ENCODE data around the gene GATA5. TPM values are rescaled to one million over a fixed set of nuclear protein-coding genes. Genes with fewer than 3 reads are reported as not detected.

GATA5 gene
- total and polyA plus RNA-seq, 7 experiments from 2014 or later, result not detected

DNA sequence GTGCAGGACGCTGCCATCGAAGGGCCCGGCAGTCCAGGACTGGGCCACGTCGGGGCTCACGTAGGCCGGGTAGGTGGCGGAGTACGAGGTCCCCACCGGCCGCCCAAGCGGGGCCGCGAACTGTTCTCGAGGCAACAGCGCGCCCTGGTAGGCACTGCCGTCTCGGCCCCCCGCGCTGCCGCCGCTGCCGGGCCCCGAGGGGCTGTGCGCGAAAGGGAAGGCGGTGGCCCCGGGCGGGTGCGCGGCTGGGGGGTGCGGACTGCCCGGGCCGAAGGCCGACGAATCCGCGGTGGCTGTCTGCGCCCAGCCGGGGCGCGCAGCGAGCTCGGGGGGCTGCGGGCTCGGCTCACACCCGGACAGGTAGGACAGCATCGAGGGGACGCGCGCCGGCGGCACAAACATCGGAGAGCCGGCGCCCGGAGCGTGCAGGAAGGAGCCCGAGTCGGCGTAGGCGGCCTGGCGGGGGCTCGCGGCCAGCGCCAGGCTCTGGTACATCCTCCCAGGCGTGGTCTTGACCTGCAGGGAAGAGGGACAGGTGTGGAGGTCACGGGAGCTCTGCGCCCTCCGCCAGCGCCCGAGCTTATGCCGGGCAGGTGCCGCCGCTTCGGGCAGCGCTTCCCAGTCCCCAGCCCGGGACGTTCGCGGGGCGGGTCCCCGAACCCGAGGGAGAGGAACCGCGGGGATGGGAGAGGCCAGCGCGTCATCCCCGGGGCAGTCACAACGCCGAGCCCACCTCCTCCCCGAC is 596 bp downstream of the GATA5 start:
- H3K4me1 ChIP-seq (ENCODE audit: control insufficient read depth in 2 of 2, insufficient read depth in 2 of 2, low read length in 2 of 2), result no peaks in the 10 kb centered on the region
- POLR2A ChIA-PET, result no interaction called here
- no peaks in the 10 kb centered on the region for H3K9me3 ChIP-seq (ENCODE audit: control insufficient read depth in 2 of 3, low read length in 3 of 3)
- H3K27me3 ChIP-seq (ENCODE audit: control insufficient read depth in 2 of 2, insufficient read depth in 2 of 2, low read length in 2 of 2), result peaks cover 0 to 2% of the 10 kb centered on the region in 2 donors
- ATAC-seq (no peak), DNase-seq (no peak)
- Mint-ChIP-seq H3K27me3 (peaks cover 31 to 55% (median 46%) of the 10 kb centered on the region in 5 donors), H3K36me3 (peaks cover 0 to 4% (median 0%) of the 10 kb centered on the region in 5 donors), H3K4me3 (peak overlapping the region in 1 of 10 donors; percentile 49), H3K4me1 (peaks cover 0 to 10% (median 5%) of the 10 kb centered on the region in 7 donors), H3K27ac (no peak overlapping the region), H3K9me3 (no peaks in the 10 kb centered on the region)
- intact Hi-C loops (cut with micrococcal nuclease), result no loop called here
- H3K4me3 ChIP-seq (ENCODE audit: low read length), result no peak overlapping the region
- H3K36me3 ChIP-seq (ENCODE audit: control insufficient read depth in 2 of 3, insufficient read depth in 3 of 3, low read length in 3 of 3), result no peaks in the 10 kb centered on the region
- H3K27ac ChIP-seq (ENCODE audit: low read depth, low read length), result no peak overlapping the region
- CTCF ChIA-PET, result no interaction called here

DNA sequence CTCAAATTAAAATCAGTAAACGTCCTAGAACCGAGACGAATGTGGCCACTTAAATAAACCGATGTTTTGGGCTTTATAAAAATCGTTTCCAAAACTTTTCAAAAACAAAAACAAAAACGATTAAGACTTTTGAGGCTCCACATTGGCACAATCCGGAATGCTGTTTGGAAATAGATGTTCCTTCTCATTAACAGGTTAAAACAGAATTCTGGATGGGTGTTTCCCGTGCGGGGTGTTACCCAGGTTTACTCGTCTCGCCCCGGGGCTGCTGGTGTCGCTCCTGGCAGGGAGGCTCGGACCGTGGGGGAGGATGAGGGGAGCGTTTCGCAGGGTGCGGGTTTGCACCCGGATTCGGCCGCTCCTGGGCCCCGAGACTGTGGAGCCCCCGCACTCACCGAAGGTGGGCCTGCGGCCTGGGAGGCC is 1.2 kb downstream of the GATA5 start:
- ChIA-PET CTCF (no interaction called here), POLR2A (no interaction called here)
- Histone ChIP-seq H3K36me3 (ENCODE audit: control insufficient read depth in 2 of 3, insufficient read depth in 3 of 3, low read length in 3 of 3) (no peaks in the 10 kb centered on the region), H3K9me3 (ENCODE audit: control insufficient read depth in 2 of 3, low read length in 3 of 3) (no peaks in the 10 kb centered on the region), H3K27me3 (ENCODE audit: control insufficient read depth in 2 of 2, insufficient read depth in 2 of 2, low read length in 2 of 2) (peaks cover 0 to 2% of the 10 kb centered on the region in 2 donors), H3K4me3 (ENCODE audit: low read length) (no peak overlapping the region), H3K27ac (ENCODE audit: low read depth, low read length) (no peak overlapping the region), H3K4me1 (ENCODE audit: control insufficient read depth in 2 of 2, insufficient read depth in 2 of 2, low read length in 2 of 2) (no peaks in the 10 kb centered on the region)
- DNase-seq, result no peak
- ATAC-seq, result no peak
- intact Hi-C loops (cut with micrococcal nuclease), result no loop called here
- H3K36me3 Mint-ChIP-seq, result peaks cover 0 to 4% (median 0%) of the 10 kb centered on the region in 5 donors
- peak overlapping the region in 1 of 10 donors; percentile 49 for H3K4me3 Mint-ChIP-seq
- peaks cover 29 to 58% (median 47%) of the 10 kb centered on the region in 5 donors for H3K27me3 Mint-ChIP-seq
- H3K9me3 Mint-ChIP-seq, result no peaks in the 10 kb centered on the region
- H3K4me1 Mint-ChIP-seq, result peaks cover 0 to 10% (median 5%) of the 10 kb centered on the region in 7 donors
- H3K27ac Mint-ChIP-seq, result peak overlapping the region in 1 of 9 donors; percentile 23

DNA sequence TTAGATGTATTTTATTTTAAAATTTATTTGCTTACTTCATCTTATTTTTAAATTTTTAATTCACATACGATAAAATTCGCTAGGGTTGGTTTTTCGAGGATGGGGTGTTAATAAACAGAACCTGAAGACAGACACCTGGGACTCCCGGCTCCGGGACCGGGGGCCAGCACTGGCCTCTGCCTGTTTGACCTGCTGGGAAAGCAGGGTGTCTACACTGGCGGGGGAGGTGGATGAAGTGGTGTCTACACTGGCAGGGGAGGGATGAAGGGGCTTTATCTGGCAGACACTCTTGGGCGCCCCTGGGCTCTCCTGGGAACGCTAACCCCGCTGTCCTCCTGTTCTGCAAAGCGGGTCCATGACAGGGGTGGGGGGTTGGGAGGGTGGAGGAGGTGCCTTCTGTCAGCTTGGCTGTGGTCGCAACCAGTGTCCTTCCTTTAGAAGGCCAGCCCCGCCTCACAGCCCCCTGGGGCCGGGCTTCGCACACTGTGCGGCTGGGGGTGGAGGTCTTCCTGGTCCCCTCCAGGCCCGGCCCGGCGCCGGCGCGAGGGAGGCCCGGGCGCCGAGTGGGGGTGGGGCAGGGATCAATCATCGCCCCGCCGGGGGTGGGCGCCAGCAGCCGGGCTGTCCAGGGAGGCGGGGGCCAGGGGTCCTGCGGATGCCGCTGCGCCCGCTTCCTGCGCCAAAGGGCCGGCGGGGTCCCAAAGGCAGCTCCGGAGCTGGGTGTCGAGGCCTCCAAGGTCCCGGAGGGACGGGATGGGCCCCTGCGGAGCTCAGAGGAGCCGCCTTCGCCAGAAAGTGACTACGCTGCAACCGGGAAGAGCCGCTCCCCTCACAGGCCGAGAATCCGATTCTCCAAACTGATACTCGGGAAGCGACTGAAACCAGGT is 1.8 kb downstream of the GATA5 start:
- H3K4me1 ChIP-seq (ENCODE audit: control insufficient read depth in 2 of 2, insufficient read depth in 2 of 2, low read length in 2 of 2), result no peaks in the 10 kb centered on the region
- H3K36me3 ChIP-seq (ENCODE audit: control insufficient read depth in 2 of 3, insufficient read depth in 3 of 3, low read length in 3 of 3), result no peaks in the 10 kb centered on the region
- H3K4me3 Mint-ChIP-seq, result peak overlapping the region in 1 of 10 donors; percentile 64
- peaks cover 0 to 10% (median 4%) of the 10 kb centered on the region in 7 donors for H3K4me1 Mint-ChIP-seq
- H3K27ac ChIP-seq (ENCODE audit: low read depth, low read length), result no peak overlapping the region
- H3K4me3 ChIP-seq (ENCODE audit: low read length), result no peak overlapping the region
- ChIA-PET POLR2A (no interaction called here), CTCF (no interaction called here)
- no peaks in the 10 kb centered on the region for H3K9me3 ChIP-seq (ENCODE audit: control insufficient read depth in 2 of 3, low read length in 3 of 3)
- DNase-seq (no peak), ATAC-seq (no peak)
- H3K27me3 Mint-ChIP-seq, result peaks cover 23 to 53% (median 41%) of the 10 kb centered on the region in 5 donors
- no peak overlapping the region for H3K27ac Mint-ChIP-seq
- peaks cover 0 to 2% of the 10 kb centered on the region in 2 donors for H3K27me3 ChIP-seq (ENCODE audit: control insufficient read depth in 2 of 2, insufficient read depth in 2 of 2, low read length in 2 of 2)
- no peaks in the 10 kb centered on the region for H3K36me3 Mint-ChIP-seq
- intact Hi-C loops (cut with micrococcal nuclease), result no loop called here
- H3K9me3 Mint-ChIP-seq, result no peaks in the 10 kb centered on the region

DNA sequence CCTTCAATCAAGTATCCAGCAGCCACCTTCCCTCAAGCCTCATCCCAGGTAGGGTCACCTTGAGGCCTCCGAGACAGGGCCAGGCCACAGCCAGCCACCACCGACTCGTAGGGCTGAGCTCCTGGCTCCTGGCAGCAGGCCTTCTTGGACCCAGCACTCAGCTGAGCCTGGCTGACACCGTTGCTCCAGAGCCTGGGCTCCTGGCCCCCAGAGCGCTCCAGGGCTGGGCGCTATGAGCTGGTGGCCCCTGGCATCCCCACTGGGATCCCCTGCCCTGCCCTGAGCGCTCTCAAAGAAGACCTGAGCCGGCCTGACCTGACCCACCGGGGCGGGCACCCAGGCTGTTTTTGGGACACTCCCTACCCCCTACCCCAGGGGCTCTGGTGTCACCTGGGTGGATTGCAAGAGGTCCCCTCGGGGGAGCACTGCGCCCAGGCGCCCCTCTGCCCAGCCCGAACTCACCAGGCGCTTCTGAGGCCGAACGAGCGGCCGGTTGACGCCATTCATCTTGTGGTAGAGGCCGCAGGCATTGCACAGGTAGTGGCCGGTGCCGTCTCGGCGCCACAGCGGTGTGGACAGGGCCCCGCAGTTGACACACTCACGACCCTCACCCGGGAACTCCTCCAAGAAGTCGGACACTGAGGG is 2.7 kb downstream of the GATA5 start:
- Mint-ChIP-seq H3K27ac (no peak overlapping the region), H3K4me1 (peaks cover 0 to 7% (median 4%) of the 10 kb centered on the region in 7 donors), H3K4me3 (no peak overlapping the region), H3K9me3 (no peaks in the 10 kb centered on the region), H3K27me3 (peaks cover 14 to 46% (median 33%) of the 10 kb centered on the region in 5 donors), H3K36me3 (no peaks in the 10 kb centered on the region)
- H3K27me3 ChIP-seq (ENCODE audit: control insufficient read depth in 2 of 2, insufficient read depth in 2 of 2, low read length in 2 of 2), result peaks cover 0 to 2% of the 10 kb centered on the region in 2 donors
- H3K4me3 ChIP-seq (ENCODE audit: low read length), result no peak overlapping the region
- no peaks in the 10 kb centered on the region for H3K4me1 ChIP-seq (ENCODE audit: control insufficient read depth in 2 of 2, insufficient read depth in 2 of 2, low read length in 2 of 2)
- no peak overlapping the region for H3K27ac ChIP-seq (ENCODE audit: low read depth, low read length)
- ATAC-seq, result no peak
- intact Hi-C loops (cut with micrococcal nuclease), result no loop called here
- H3K9me3 ChIP-seq (ENCODE audit: control insufficient read depth in 2 of 3, low read length in 3 of 3), result no peaks in the 10 kb centered on the region
- H3K36me3 ChIP-seq (ENCODE audit: control insufficient read depth in 2 of 3, insufficient read depth in 3 of 3, low read length in 3 of 3), result no peaks in the 10 kb centered on the region
- ChIA-PET CTCF (no interaction called here), POLR2A (no interaction called here)
- no peak for DNase-seq

DNA sequence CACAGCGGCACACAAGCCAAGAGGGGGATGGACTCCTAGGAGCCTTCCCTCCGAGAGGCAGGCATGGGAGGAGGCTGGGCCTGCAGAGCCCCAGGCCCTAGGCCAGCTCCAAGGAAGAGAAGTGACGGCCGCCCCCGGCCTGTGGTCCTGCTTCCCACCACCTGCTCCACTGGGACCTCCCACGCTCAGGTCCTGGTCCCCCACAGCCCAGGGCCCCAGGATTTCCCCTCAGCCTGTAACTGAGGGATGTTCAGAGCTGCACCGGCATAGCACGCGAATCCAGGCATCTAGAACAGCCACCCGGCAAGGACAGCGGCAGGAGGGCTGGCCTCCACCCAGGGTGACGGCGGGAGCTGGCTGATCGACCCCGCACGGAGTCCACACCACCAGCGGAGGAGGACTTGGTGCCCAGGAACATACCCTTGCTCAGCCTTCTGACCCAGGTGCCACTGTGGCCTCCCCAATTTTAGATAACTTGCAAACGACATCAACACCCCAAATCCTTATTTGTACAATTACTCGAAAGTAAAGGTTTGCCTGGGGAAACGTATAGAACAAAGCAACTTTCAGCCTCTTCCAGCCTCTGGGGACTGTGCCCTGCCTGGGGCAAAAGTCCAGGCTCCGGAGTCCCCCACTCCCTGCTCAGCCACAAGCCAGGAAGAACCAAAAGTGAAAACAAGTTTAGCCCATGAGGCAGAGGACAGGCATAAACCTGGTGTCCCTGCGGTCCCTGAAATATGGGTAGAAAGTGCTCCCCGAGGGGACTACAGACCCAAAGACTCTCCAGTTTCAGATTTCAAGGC is 3.5 kb downstream of the GATA5 start:
- Histone ChIP-seq H3K4me3 (ENCODE audit: low read length) (no peak overlapping the region), H3K36me3 (ENCODE audit: control insufficient read depth in 2 of 3, insufficient read depth in 3 of 3, low read length in 3 of 3) (no peaks in the 10 kb centered on the region), H3K27me3 (ENCODE audit: control insufficient read depth in 2 of 2, insufficient read depth in 2 of 2, low read length in 2 of 2) (peaks cover 0 to 2% of the 10 kb centered on the region in 2 donors), H3K4me1 (ENCODE audit: control insufficient read depth in 2 of 2, insufficient read depth in 2 of 2, low read length in 2 of 2) (no peaks in the 10 kb centered on the region), H3K9me3 (ENCODE audit: control insufficient read depth in 2 of 3, low read length in 3 of 3) (no peaks in the 10 kb centered on the region), H3K27ac (ENCODE audit: low read depth, low read length) (no peak overlapping the region)
- Mint-ChIP-seq H3K4me1 (peaks cover 0 to 7% (median 4%) of the 10 kb centered on the region in 7 donors), H3K9me3 (no peaks in the 10 kb centered on the region), H3K27ac (no peak overlapping the region), H3K36me3 (no peaks in the 10 kb centered on the region), H3K4me3 (no peak overlapping the region), H3K27me3 (peaks cover 10 to 38% (median 29%) of the 10 kb centered on the region in 5 donors)
- POLR2A ChIA-PET, result no interaction called here
- ATAC-seq (no peak), DNase-seq (no peak)
- CTCF ChIA-PET, result interaction anchor here (0.7 kb wide), 1 partner anchor 11 kb away, joined by 4 read pairs; no protein-coding TSS in a partner anchor
- intact Hi-C loops (cut with micrococcal nuclease), result no loop called here

DNA sequence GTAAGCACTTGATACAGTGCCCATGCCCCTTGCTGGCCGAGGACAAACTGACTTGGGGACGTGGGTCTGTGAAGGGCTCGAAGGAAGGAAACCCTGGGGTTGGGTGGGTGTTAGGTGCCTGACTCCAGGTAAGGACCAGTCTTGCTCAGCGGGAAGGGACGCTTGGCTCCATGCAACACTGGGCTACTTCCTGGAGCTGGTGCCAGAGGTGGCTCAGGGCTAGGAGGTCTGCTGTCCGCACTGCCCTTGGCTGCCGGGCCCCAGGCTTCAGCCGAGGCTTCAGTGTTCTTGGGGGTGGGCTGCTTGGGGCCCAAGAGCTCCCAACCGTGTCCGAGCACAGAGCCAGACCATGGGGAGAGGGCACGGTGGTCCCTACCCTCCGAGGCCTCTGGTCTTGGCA is 5.3 kb downstream of the GATA5 start:
- Histone ChIP-seq H3K4me3 (ENCODE audit: low read length) (no peak overlapping the region), H3K27ac (ENCODE audit: low read depth, low read length) (no peak overlapping the region), H3K9me3 (ENCODE audit: control insufficient read depth in 2 of 3, low read length in 3 of 3) (no peaks in the 10 kb centered on the region), H3K27me3 (ENCODE audit: control insufficient read depth in 2 of 2, insufficient read depth in 2 of 2, low read length in 2 of 2) (peaks cover 0 to 2% of the 10 kb centered on the region in 2 donors), H3K36me3 (ENCODE audit: control insufficient read depth in 2 of 3, insufficient read depth in 3 of 3, low read length in 3 of 3) (no peaks in the 10 kb centered on the region), H3K4me1 (ENCODE audit: control insufficient read depth in 2 of 2, insufficient read depth in 2 of 2, low read length in 2 of 2) (no peaks in the 10 kb centered on the region)
- ATAC-seq (no peak), DNase-seq (no peak)
- H3K4me3 Mint-ChIP-seq, result no peak overlapping the region
- peaks cover 4 to 30% (median 23%) of the 10 kb centered on the region in 5 donors for H3K27me3 Mint-ChIP-seq
- ChIA-PET POLR2A (no interaction called here), CTCF (no interaction called here)
- H3K4me1 Mint-ChIP-seq, result no peaks in the 10 kb centered on the region
- H3K27ac Mint-ChIP-seq, result no peak overlapping the region
- intact Hi-C loops (cut with micrococcal nuclease), result no loop called here
- H3K36me3 Mint-ChIP-seq, result no peaks in the 10 kb centered on the region
- H3K9me3 Mint-ChIP-seq, result no peaks in the 10 kb centered on the region
